ENCODE results near the gene RIBC2.
"Not testable (repeated sequence)": the region's sequence is repeated elsewhere in the genome, so short reads cannot be mapped to it uniquely, and the experiment has no call there.

The RIBC2 gene, protein sequence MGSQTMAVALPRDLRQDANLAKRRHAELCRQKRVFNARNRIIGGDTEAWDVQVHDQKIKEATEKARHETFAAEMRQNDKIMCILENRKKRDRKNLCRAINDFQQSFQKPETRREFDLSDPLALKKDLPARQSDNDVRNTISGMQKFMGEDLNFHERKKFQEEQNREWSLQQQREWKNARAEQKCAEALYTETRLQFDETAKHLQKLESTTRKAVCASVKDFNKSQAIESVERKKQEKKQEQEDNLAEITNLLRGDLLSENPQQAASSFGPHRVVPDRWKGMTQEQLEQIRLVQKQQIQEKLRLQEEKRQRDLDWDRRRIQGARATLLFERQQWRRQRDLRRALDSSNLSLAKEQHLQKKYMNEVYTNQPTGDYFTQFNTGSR

DNA sequence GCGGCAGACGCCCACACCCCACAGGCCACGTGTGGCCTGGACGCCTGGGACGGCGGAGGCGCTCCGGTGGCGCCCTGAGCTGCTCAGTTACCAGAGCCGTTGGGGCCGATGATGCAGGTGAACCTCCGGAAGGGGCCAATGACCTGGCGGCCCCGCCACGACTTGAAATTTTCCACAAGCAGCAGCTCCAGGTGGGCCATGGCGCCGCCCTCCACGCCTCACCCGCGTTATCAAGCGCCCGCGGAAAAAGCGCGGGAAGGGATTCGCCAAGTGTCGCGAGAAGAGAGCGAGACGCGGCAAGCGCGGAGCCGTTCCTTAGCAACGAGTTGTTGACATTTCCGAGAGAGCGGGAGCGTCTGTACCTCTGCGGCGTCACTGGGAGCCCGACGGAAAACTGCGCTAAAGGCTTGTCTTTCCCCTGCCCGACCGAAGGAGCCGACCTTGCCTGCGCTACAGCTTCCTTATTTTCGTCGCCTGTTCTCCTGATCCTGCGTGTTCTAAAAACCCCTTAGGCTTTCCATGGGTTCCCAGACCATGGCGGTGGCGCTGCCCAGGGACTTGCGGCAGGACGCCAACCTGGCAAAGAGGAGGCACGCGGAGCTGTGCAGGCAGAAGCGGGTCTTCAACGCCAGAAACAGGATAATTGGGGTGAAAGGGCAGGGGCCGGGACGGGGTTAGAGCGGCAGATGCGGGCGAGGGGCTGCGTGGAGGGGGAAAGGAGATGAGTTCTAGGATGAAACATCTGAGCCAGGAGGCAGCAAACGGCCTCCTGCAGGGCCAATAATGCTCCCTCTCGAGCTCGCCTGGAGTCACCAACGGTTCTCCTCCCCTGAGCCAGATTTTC, at the start of gene RIBC2, which contains the start of gene SMC1B:
TSS of gene RIBC2 (plus strand) at position 326 of the 844 bp plus-strand sequence. CDS start at position 520, 194 bp downstream.
TSS of gene SMC1B (minus strand) at position 232 of the 844 bp plus-strand sequence. CDS start at position 200, 32 bp downstream.
- Histone ChIP-seq H3K36me3 (ENCODE audit: control insufficient read depth, insufficient read depth, low read length) (no peaks in the 10 kb centered on the region), H3K27me3 (ENCODE audit: control insufficient read depth, insufficient read depth, low read length) (peaks cover 2% of the 10 kb centered on the region; the same call in 1 of the 2 replicates), H3K4me3 (ENCODE audit: low read length) (peak within 1 kb of the TSS; percentile 39; the same call in 1 of the 2 replicates), H3K4me1 (ENCODE audit: control insufficient read depth, insufficient read depth, low read length) (no peaks in the 10 kb centered on the region), H3K27ac (ENCODE audit: low read length) (no peak within 1 kb of the TSS), H3K9me3 (ENCODE audit: control insufficient read depth, insufficient read depth, low read length) (no peaks in the 10 kb centered on the region)
- no CpG with 5 or more reads among the region's 68 CpGs for WGBS (ENCODE audit: insufficient coverage, insufficient read length)
- peak; percentile 89 for DNase-seq (ENCODE audit: low read depth, low spot score)

DNA sequence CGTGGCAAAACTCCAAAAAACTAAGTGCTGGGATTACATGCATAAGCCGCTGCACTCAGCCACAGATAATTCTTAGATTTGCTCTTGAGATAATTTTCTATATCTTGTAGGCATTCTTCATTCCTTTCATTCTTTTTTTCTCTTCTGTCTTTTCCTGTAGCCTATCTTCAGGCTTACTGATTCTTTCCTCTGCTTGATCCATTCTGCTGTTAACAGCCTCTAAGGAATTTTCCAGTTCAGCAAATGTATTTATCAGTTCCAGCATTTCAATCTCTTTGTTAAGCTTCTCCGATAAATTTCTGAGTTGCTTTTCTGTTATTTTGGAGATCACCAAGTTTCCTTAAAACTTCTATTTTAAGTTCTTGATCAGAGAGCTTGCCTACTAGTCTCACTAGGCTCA, 46.8 kb upstream of the RIBC2 start:
- no peaks in the 10 kb centered on the region for H3K27me3 ChIP-seq (ENCODE audit: control insufficient read depth, insufficient read depth, low read length)
- no CpG with 5 or more reads among the region's 3 CpGs for WGBS (ENCODE audit: insufficient coverage, insufficient read length)

DNA sequence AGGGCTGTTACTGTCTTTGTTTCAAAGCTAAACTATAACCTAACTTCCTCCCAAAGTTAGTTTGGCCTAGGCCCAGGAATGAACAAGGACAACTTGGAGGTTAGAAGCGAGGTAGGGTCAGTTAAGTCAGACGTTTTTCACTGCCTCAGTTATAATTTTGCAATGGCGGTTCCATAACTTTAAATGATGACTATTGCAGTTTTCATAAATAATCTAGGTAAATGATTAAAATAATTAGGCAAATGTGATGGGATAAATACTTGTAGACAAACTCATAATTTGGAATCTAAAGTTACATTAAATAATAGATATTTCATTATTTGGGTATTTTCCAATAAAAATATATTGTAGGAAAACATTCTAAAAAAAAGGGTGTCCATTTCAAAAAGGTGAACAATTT, 39.9 kb upstream of the RIBC2 start:
- H3K4me3 ChIP-seq (ENCODE audit: low read length); H3K36me3 ChIP-seq (ENCODE audit: control insufficient read depth, insufficient read depth, low read length); H3K27ac ChIP-seq (ENCODE audit: low read length); DNase-seq (ENCODE audit: low read depth, low spot score); H3K9me3 ChIP-seq (ENCODE audit: control insufficient read depth, insufficient read depth, low read length); H3K4me1 ChIP-seq (ENCODE audit: control insufficient read depth, insufficient read depth, low read length); H3K27me3 ChIP-seq (ENCODE audit: control insufficient read depth, insufficient read depth, low read length): not testable (repeated sequence)
- WGBS (ENCODE audit: insufficient coverage, insufficient read length) = no CpG with 5 or more reads among the region's 3 CpGs

More for the DNA sequence above, 46.8 kb upstream of the RIBC2 start:
- H3K27ac ChIP-seq (ENCODE audit: low read length) = no peak overlapping the region
- H3K4me3 ChIP-seq (ENCODE audit: low read length) = no peak overlapping the region
- H3K4me1 ChIP-seq (ENCODE audit: control insufficient read depth, insufficient read depth, low read length) = no peaks in the 10 kb centered on the region
- no peak for DNase-seq (ENCODE audit: low read depth, low spot score)
- no peaks in the 10 kb centered on the region for H3K36me3 ChIP-seq (ENCODE audit: control insufficient read depth, insufficient read depth, low read length)
- no peaks in the 10 kb centered on the region for H3K9me3 ChIP-seq (ENCODE audit: control insufficient read depth, insufficient read depth, low read length)

DNA sequence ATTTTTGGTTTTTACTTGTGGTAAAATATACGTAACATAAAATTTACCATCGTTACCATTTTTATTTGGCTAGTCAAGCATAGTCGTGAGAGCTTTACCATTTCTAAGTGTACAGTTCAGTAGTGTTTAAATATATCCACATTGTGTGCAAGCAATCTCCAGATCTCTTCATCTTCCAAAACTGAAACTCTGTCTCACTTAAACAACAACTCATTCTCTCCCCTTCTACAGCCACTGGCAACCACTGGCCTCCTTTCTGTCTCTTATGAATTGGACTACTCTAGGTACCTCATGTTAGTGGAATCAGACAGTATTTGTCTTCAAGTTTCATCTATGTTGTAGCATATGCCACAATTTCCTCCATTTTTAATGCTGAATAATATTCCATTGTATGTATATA, 37.5 kb upstream of the RIBC2 start:
- no peak for DNase-seq (ENCODE audit: low read depth, low spot score)
- Histone ChIP-seq H3K36me3 (ENCODE audit: control insufficient read depth, insufficient read depth, low read length) (no peaks in the 10 kb centered on the region), H3K27ac (ENCODE audit: low read length) (no peak overlapping the region), H3K9me3 (ENCODE audit: control insufficient read depth, insufficient read depth, low read length) (no peaks in the 10 kb centered on the region), H3K4me3 (ENCODE audit: low read length) (no peak overlapping the region), H3K27me3 (ENCODE audit: control insufficient read depth, insufficient read depth, low read length) (no peaks in the 10 kb centered on the region), H3K4me1 (ENCODE audit: control insufficient read depth, insufficient read depth, low read length) (no peaks in the 10 kb centered on the region)
- WGBS (ENCODE audit: insufficient coverage, insufficient read length) = no CpG with 5 or more reads among the region's 3 CpGs

DNA sequence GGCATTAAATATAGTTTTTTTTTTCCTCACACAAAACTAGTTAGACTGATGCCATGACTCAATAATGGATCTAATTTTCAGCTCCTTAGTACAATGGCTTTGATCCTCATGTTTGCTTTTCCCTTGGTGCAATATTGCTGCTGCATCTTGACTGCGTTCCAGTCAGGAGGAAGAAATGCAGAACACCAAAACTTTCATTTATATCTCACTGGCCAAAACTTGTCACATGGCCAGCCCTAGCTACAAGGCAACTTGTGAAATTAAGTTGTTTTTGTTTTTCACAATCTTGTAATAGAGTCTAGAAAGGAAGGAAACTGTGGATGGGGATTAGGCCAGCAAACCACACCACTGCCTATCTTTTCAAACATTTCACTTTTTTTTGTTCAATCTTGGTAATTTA, 36.8 kb upstream of the RIBC2 start:
- no peak for DNase-seq (ENCODE audit: low read depth, low spot score)
- Histone ChIP-seq H3K9me3 (ENCODE audit: control insufficient read depth, insufficient read depth, low read length) (no peaks in the 10 kb centered on the region), H3K4me1 (ENCODE audit: control insufficient read depth, insufficient read depth, low read length) (no peaks in the 10 kb centered on the region), H3K4me3 (ENCODE audit: low read length) (no peak overlapping the region), H3K27me3 (ENCODE audit: control insufficient read depth, insufficient read depth, low read length) (no peaks in the 10 kb centered on the region), H3K36me3 (ENCODE audit: control insufficient read depth, insufficient read depth, low read length) (no peaks in the 10 kb centered on the region), H3K27ac (ENCODE audit: low read length) (no peak overlapping the region)
- WGBS (ENCODE audit: insufficient coverage, insufficient read length) = no CpG with 5 or more reads among the region's 1 CpG

DNA sequence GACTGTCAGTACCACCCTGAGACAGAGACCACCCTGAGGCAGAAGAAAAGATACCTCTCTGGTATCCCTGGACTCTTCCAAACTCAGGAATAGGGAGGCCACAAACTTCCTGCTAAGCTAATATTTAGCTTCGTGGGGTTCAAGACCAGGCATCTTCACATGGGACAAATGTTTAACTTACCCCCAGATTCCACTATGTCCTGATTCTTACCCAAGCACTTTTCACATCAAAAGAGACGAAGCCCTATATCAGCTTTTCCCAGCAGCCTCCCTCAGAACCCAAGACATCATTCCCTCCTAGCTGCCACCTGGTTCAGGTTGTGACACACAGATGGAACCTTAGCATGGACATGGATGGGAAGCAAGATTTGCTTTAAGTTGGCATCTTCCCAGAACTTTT, 32.1 kb upstream of the RIBC2 start:
- H3K27me3 ChIP-seq (ENCODE audit: control insufficient read depth, insufficient read depth, low read length) = no peaks in the 10 kb centered on the region
- WGBS (ENCODE audit: insufficient coverage, insufficient read length) = no CpG with 5 or more reads among the region's 2 CpGs
- no peak overlapping the region for H3K27ac ChIP-seq (ENCODE audit: low read length)
- no peaks in the 10 kb centered on the region for H3K9me3 ChIP-seq (ENCODE audit: control insufficient read depth, insufficient read depth, low read length)
- DNase-seq (ENCODE audit: low read depth, low spot score) = no peak
- H3K36me3 ChIP-seq (ENCODE audit: control insufficient read depth, insufficient read depth, low read length) = no peaks in the 10 kb centered on the region
- no peak overlapping the region for H3K4me3 ChIP-seq (ENCODE audit: low read length)
- no peaks in the 10 kb centered on the region for H3K4me1 ChIP-seq (ENCODE audit: control insufficient read depth, insufficient read depth, low read length)

DNA sequence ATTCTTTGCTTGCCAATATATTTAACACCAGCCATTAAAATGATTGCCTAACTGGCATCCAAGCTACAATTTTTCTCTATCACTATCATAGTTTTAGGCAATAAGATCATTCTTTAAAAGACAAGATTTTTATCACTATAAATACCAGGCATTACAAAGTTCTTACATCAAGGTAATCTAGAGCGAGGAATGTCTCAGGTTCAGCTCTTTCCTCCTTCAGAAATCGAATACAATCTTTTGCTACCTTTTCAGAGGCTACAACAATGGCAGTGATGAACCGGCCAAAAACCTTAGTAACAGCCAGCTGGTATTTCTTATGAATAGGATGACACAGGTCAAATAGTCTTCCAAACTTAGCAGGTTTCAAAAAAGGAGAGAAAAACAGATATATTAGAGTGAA, 23.9 kb upstream of the RIBC2 start:
- Histone ChIP-seq H3K27ac (ENCODE audit: low read length) (no peak overlapping the region), H3K9me3 (ENCODE audit: control insufficient read depth, insufficient read depth, low read length) (no peaks in the 10 kb centered on the region), H3K4me1 (ENCODE audit: control insufficient read depth, insufficient read depth, low read length) (no peaks in the 10 kb centered on the region), H3K27me3 (ENCODE audit: control insufficient read depth, insufficient read depth, low read length) (no peaks in the 10 kb centered on the region), H3K36me3 (ENCODE audit: control insufficient read depth, insufficient read depth, low read length) (no peaks in the 10 kb centered on the region), H3K4me3 (ENCODE audit: low read length) (no peak overlapping the region)
- no CpG with 5 or more reads among the region's 3 CpGs for WGBS (ENCODE audit: insufficient coverage, insufficient read length)
- no peak for DNase-seq (ENCODE audit: low read depth, low spot score)

DNA sequence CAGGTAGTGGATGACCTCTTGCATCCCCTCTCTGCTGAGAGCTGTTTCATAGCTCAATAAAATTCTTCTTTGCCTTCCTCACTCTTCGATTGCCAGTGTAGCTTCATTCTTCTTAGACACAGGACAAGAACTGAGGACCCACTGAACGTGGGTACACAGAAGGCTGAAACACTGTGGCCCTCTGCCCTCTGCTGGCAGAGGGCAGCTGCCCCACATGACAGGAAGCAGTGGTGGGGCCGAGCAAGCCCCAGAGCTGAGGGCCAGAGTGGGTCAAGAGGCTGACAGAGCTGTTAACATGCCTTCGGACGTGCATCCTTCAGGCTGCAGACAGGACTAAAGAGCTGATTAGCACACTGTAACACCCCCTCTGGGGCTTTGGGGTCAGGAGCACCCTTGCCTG, 15.7 kb upstream of the RIBC2 start:
- WGBS (ENCODE audit: insufficient coverage, insufficient read length) = no CpG with 5 or more reads among the region's 5 CpGs
- Histone ChIP-seq H3K4me3 (ENCODE audit: low read length) (peak overlapping the region; percentile 8; the same call in 1 of the 2 replicates), H3K36me3 (ENCODE audit: control insufficient read depth, insufficient read depth, low read length) (no peaks in the 10 kb centered on the region), H3K9me3 (ENCODE audit: control insufficient read depth, insufficient read depth, low read length) (no peaks in the 10 kb centered on the region), H3K27me3 (ENCODE audit: control insufficient read depth, insufficient read depth, low read length) (no peaks in the 10 kb centered on the region), H3K27ac (ENCODE audit: low read length) (no peak overlapping the region), H3K4me1 (ENCODE audit: control insufficient read depth, insufficient read depth, low read length) (no peaks in the 10 kb centered on the region)
- DNase-seq (ENCODE audit: low read depth, low spot score) = no peak

DNA sequence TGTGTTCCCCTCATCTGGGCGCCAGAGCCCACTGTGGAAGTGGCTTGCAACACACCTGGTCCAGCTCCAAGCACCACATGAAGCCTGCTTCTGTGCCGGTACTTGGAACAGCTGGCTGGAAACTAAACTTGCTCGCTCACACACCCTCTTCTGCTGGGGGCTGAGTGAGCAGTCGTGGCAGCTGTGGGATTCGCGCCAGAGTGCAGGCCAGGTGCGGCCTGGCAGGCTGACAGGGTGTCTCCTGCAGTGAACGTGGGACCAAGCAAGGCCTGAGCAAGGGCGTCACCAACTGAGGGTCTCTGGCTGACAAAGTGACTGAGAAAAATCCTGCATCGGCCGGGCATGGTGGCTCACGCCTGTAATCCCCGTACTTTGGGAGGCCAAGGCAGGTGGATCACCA, 15.3 kb upstream of the RIBC2 start:
- H3K27ac ChIP-seq (ENCODE audit: low read length) = no peak overlapping the region
- no peak for DNase-seq (ENCODE audit: low read depth, low spot score)
- H3K27me3 ChIP-seq (ENCODE audit: control insufficient read depth, insufficient read depth, low read length) = no peaks in the 10 kb centered on the region
- no peaks in the 10 kb centered on the region for H3K9me3 ChIP-seq (ENCODE audit: control insufficient read depth, insufficient read depth, low read length)
- H3K4me1 ChIP-seq (ENCODE audit: control insufficient read depth, insufficient read depth, low read length) = no peaks in the 10 kb centered on the region
- H3K4me3 ChIP-seq (ENCODE audit: low read length) = no peak overlapping the region
- no peaks in the 10 kb centered on the region for H3K36me3 ChIP-seq (ENCODE audit: control insufficient read depth, insufficient read depth, low read length)
- WGBS (ENCODE audit: insufficient coverage, insufficient read length) = no CpG with 5 or more reads among the region's 13 CpGs

DNA sequence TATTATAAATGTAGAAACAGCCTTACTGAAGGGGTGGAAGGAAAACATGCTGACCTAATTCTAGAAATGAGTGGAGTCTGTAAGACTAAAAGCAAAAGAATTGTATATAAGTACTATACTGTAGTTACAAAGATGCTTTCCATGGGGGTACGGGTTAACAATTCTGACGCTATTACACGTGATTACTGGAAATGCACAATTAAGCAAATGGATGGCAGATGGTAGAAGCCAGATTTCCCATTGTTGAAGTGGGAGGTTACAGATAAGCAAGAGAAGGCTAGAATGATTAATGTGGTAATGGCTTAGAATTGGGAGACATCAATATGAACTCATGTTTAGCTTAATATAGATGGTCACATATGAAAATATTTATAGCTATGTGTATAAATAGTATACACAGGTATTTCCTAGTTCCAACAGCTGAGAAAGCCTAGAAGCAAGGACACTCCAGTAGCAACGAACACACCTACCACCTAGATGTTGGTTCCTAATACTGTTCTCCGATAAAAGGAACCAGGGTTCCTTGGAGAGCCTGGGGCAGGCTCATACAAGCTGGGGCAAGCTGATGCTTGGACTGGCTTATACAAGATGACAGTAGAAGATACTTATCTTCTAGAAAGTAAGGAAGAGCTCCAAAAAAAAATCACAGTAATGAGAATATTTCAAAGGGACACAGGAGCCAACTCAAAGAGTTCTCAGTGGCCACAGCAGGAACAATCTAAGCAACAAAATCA, 13.6 kb upstream of the RIBC2 start:
- H3K9me3 ChIP-seq (ENCODE audit: control insufficient read depth, insufficient read depth, low read length) = no peaks in the 10 kb centered on the region
- H3K4me3 ChIP-seq (ENCODE audit: low read length) = no peak overlapping the region
- H3K27ac ChIP-seq (ENCODE audit: low read length) = no peak overlapping the region
- WGBS (ENCODE audit: insufficient coverage, insufficient read length) = no CpG with 5 or more reads among the region's 5 CpGs
- H3K4me1 ChIP-seq (ENCODE audit: control insufficient read depth, insufficient read depth, low read length) = no peaks in the 10 kb centered on the region
- no peak for DNase-seq (ENCODE audit: low read depth, low spot score)
- no peaks in the 10 kb centered on the region for H3K27me3 ChIP-seq (ENCODE audit: control insufficient read depth, insufficient read depth, low read length)
- no peaks in the 10 kb centered on the region for H3K36me3 ChIP-seq (ENCODE audit: control insufficient read depth, insufficient read depth, low read length)

Measured in iPS DF 6.9 (cell line).